ENCODE data around the gene GIPR. TPM values are rescaled to one million over a fixed set of nuclear protein-coding genes. Genes with fewer than 3 reads are reported as not detected.
"Not testable (repeated sequence)": the region's sequence is repeated elsewhere in the genome, so short reads cannot be mapped to it uniquely, and the experiment has no call there.

GIPR gene
- total RNA-seq (2014; rRNA removed; shearing (Covaris generic)): 0.10 and 0.72 TPM in 2 replicates

DNA sequence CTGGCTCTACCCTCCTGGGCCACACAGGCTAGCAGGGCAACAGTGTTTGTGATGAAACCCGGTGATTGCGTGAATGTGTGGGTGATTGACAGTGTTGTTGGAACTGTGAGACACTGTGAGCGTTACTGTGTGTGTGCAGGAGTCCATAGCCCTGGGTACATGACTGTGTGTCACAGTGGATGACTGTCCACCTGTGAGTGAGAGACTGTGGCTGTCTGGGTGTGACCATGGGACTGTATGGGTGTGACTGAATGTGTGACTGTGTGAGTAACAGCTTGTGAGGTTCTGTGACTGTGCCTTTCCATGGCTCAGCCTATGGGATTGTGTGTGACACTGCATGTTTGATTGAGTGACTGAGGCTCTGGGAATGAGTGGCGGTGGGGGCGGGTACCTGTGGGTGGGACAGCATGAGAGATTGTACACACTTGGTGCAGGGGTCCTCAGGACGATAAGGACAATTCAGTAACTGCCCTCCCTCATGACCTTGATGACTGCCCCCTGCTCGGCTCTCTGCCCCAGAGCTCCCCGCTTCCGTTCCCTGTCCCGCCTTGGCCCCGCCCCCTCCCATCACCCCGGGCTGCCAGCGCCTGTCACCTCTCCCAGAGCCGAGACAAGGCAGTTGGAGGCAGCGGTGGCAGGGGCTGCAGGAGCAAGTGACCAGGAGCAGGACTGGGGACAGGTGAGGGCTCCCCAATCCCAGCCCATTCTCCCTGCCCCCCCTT lies at the start of gene GIPR:
Gene GIPR, plus strand, starts transcription at position 602 of the 722 bp plus-strand sequence. CDS start 1,300 bp downstream, outside the sequence.
- peak; percentile 52 for DNase-seq (ENCODE audit: low spot score)

DNA sequence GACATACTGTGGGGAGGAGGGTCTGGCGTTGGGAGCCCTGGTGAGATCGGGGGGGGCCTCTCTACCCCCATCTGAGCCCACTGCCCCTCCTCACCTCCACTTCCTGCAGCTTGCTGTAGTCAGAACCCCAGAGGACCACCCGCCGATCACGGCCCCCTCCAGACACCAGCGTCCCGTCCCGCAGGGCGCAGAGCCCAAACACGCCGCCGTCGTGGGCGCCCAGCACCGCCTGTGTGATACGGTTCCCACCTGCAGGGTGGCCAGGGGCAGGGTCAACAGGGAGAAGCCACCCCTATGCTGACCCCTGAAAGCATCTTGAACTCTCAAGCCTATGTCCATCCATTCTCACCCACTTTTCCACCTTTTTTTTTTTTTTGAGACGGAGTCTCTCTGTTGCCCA lies 46.6 kb upstream of the GIPR start:
- DNase-seq (ENCODE audit: low spot score): no peak

GRCh38 chr19:45621976-45622503 lies 46.0 kb upstream of the GIPR start:
- DNase-seq (ENCODE audit: low spot score): no peak

GRCh38 chr19:45623984-45624383 lies 44.0 kb upstream of the GIPR start:
- no peak for DNase-seq (ENCODE audit: low spot score)

DNA sequence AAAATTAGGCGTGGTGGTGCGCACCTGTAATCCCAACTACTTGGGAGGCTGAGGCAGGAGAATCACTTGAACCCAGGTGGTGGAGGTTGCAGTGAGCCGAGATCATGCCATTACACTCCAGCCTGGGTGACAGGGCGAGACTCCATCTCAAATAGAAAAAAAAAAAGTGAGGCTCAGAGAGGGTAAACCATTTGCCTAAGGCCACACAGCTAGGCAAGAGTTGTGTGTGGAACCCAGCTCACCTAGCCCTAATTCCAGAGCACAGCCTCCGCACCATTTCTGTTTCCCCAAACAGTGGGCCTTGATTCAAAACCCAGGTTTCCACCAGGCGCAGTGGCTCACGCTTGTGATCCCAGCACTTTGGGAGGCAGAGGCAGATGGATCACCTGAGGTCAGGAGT lies 39.8 kb upstream of the GIPR start:
- not testable (repeated sequence) for DNase-seq (ENCODE audit: low spot score)

GRCh38 chr19:45629704-45630103 lies 38.3 kb upstream of the GIPR start:
- no peak for DNase-seq (ENCODE audit: low spot score)

GRCh38 chr19:45630463-45630862 lies 37.6 kb upstream of the GIPR start:
- peak; percentile 88 for DNase-seq (ENCODE audit: low spot score)

GRCh38 chr19:45632468-45633196 lies 35.4 kb upstream of the GIPR start:
- DNase-seq (ENCODE audit: low spot score): peak; percentile 81

DNA sequence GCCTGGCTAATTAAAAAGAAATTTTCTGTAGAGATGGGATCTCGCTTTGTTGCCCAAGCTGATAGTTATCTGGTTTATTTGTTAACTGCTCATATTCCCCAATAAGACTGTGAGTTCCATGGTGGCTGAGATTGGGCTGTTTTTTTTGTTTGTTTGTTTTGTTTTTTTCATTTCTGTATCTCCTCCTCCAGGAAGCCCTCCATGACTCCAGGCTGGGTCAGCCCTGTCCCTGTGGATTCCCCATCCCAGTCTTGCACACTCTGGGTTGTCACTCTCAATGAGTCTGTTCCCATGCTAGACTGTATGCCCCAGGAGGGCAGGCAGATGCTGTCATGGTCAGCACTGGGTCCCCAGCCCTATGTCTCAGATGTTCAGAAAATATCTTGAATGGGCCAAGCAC lies 31.7 kb upstream of the GIPR start:
- no peak for DNase-seq (ENCODE audit: low spot score)

DNA sequence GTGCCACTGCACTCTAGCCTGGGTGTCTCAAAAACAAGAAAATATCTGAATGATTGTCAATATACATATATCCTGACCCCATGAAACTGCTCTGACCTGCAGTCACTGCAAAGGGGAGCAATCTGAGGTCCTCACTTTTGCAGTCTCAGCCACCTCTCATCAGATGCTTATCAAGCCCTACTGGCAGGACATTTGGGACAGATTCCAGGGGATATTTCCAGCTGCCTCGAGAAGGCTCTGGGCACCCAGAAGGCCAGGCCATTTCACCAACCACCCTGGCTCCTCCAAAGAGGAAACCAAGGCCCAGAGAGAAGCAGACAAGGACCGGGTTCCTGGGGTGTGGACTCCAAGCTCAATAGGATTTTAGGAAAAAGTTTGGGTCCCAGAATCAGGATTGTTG lies 31.1 kb upstream of the GIPR start:
- DNase-seq (ENCODE audit: low spot score): no peak

- DNase-seq (ENCODE audit: low spot score): no peak
Observed at GRCh38 chr19:45637890-45638667, 29.9 kb upstream of the GIPR start.

DNA sequence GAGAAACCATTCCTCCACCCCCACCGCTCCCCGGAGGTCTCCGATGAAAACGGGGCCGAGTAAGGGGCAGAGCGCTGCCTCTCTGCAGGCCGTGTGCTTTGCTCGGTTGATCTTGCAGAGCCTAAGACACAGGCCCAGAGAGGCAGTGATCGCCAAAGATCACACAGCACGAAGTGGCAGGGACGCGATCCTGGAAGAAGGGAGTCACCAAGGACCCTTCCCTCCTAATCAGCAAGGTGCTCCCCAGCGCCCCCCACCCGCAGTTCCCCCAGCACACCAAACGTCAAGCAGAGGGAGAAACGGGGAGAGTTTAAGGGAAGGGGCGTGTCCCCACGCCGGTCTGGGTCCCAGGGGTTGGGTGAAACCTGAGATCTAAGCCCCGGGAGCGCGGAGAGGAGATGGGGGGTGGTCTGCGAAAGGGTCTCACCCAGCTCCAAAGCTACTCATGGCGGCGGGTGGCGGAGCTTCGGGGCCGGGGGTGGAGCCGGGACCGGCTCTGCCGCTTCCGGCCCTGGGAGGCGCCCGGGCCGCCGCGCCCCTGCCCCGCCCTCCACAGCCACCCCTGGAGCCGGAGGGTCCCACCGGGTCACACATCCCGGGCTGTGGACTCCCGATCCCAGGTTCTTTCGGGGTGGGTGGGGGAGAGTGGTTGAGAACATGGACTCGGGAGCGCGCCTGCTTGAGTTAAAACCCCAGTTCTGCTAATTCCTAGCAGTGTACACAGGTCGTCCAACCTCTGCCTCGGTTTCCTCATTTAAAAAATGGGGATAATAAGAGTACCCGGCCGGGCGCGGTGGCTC lies 28.9 kb upstream of the GIPR start, which contains the start of gene EML2:
Gene EML2, minus strand, starts transcription at position 468 of the 800 bp plus-strand sequence. Its CDS starts 21 bp downstream, at position 447.
- DNase-seq (ENCODE audit: low spot score): no peak

DNA sequence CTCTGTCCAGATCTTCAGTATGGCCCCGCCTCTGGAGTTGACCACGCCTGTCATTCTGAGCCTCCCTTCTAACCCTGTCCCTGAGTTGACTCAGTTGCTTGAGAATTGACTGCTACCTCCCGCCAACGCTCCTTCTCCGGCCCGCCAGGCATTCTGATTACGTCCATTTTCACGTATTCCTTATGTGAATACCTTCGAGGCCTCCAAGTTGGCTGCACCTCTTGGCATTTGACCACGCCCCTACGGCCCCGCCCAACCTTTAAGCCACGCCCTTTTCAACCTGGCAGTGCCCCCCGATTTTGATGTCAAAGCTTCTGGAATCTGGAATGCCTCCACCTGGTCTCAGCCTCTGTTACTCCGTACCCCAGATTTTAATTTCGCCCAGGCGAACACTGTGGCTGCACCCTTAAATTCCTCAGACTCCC lies 27.2 kb upstream of the GIPR start:
- DNase-seq (ENCODE audit: low spot score): no peak

DNA sequence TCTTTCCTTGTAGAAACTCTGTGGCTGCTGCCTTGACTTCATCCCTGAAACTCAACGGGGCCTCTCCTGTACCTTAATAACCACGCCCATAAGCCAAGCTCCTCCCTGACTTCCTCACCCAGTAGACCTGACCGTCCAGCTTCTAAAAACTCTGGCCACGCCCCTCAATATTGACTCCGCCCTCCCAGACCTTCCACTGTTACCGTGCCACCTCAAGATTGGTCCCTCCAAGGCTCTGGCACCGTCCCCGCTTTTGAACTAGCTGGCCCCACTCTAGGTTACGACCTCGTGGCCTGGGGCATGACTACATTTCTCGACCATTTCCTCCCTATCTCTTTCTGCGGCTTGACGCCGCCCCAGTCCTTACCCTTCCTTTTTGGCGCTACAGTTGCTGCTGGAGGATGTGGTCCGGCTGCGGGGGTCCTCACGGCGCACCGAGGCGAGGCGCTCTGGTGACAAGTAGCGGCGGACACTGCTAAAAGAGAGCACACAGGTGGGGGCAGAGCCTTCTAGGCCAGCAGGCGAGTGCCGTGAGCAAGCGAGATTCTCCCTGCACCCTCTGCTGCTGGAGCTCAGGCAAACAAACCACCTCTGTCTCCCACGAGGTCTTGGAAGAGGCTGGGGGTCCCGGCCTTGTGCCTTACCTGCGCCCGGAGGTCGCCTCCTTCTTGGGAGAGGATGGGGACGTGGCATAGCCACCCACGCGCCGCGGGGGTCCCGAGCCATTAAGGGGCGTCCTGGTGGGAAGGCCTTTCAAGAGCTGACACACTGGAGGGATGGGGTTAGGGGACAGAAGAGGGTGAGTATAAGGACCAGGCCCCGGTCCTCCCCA lies 26.5 kb upstream of the GIPR start:
- DNase-seq (ENCODE audit: low spot score): peak; percentile 83

DNA sequence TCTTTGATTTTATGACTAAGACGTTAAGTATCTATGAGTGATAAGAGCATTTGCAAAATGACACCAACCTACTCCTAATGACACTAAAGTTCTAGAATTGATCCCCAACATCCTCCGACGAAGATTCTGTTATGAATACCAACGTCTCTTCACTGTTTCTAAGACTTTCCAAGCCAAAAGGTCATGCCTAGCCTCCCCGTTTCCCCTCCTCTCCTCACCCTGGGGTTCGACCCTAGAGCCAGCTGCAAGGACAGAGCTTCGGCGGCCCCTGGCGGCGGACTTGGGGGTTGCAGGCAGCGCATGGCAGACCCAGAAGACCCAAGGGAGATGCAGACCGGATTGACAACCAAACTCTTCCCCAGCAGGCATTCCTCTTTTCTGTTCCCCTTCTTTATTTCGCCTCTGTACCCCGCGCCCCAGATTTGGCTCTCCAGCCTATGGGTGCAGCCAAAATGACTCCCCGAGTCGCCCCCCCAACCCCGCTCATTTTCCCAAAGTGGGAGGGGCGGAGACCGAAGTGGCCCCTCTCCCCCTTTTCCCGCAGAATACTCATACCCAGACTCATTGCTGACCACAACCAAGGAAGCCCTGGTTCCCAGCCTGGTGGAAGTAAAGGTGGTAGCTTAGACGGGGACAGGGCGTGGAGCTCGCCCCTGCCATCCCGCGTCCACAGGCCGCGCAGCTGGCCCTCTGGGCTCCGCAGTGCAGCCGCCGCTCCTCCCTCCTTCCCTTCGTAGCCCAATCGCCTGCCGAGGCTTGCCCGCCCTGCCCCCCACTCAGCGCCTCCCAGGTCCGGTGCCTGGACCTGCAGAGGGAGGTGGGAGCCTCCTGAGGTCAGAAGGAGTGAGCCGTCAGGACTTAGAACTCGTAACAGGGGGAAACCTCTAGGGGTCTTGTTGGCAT lies 24.7 kb upstream of the GIPR start:
- peak; percentile 50 for DNase-seq (ENCODE audit: low spot score)

DNA sequence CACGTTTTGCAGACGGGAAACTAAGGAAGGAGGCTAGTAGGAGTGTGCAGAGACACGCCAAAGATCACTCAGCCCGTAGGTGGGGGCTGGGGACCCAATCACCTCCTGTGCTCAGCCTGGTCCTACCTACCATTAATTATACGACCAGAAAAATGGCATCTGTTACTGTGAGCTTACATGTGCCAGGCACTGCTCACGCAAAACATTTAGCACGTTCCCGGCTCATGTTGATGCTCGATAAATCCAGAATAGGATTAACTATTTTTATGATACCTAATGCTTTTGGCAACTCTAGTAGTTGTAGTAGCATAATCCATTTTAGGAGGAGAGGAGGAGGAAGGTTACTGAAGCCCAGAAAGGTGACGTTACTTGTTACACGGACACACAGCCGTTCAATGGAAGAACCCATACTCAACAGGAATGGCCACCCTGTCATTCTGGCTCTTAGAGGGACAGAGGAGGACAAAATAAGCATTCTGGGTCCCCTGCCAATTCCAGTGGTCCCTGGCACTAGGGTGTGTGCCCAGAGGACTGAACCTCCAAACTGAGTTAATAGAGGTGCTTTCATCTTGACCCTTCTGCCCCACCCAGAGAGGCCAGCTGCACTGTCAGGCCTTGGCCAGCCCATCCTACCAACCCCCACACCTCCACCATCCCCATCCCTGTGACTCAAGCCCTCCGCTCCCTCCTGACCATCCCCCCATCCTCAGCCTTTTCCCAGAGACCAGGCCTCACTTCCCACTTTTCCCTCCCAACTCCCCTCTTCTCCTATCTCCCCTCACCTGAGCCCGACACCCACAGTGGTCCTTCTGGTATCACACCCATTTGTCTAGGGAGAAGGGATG lies 23.9 kb upstream of the GIPR start:
- DNase-seq (ENCODE audit: low spot score): no peak

DNA sequence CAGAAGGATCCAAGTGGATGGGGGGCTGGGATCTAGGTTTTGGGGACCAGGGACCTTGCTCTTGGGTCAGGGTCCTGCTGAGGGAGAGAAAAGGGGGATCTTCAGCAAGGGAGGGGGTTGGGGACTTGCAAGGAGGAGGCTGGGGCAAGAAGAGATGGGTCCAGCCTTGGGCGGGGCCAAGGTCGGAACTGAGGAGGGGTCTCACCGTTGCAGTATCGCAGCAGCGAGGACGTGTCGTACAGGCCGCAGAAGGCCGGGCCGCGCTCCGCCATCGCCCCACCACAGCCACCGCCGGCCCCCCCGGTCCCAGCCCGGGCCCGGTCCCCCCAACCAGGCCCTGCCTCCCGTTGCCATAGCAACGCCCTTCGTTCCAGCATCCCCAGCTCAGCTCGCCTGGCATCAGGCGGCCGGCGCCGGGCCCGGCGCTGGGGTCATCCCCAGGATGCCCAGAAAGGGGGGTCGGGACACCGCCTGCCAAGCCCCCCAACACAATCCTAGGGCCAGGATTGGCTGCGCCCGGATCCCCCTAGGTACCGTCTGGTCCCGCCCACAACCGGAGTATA lies 22.9 kb upstream of the GIPR start:
- DNase-seq (ENCODE audit: low spot score): no peak

All from A172 (cell line).